T47D (cell line): ENCODE results near the gene ACTL6B.
"Not testable (repeated sequence)": the region's sequence is repeated elsewhere in the genome, so short reads cannot be mapped to it uniquely, and the experiment has no call there.

Source experiments
- DNase-seq, 2 experiments: peaks; one replicate each; pipeline versions ENCODE4 v3.0.0 to v3.0.0-alpha.2; 2011 to 2012; ENCODE audit warnings: low read depth in 1 of 2, low spot score in 1 of 2
- JUND ChIP-seq: IDR thresholded peaks from 2 replicates; pipeline ENCODE4 v1.6.1; 2012; ENCODE audit warnings: low read depth
- in situ Hi-C: cut with HindIII; loops from 2 replicates; pipeline ENCODE4 v1.10.0; 2016; ENCODE audit warnings: low sequenced_read_pairs, low pct_unique_long_range_greater_than_20kb

ACTL6B gene

GRCh38 chr7:100655908-100656674 is at the start of gene ACTL6B:
Gene ACTL6B (minus strand): TSS chr7:100656448. CDS start chr7:100656354, 94 bp downstream.
- DNase-seq = peak; percentile 69 to 74
- TF ChIP-seq JUND = no peak
- in situ Hi-C loops = no loop called here

- peak; percentile 49 to 60 for DNase-seq
- no peak for TF ChIP-seq JUND
- in situ Hi-C loops = no loop called here
Measured at GRCh38 chr7:100705320-100705752, 49.1 kb upstream of the ACTL6B start.

GRCh38 chr7:100701089-100701488 is 44.8 kb upstream of the ACTL6B start:
- in situ Hi-C loops, DNase-seq: not testable (repeated sequence)

- in situ Hi-C loops = no loop called here
- no peak for DNase-seq
- no peak for TF ChIP-seq JUND
Measured at GRCh38 chr7:100699018-100699417, 42.8 kb upstream of the ACTL6B start.

GRCh38 chr7:100696123-100696521 is 39.9 kb upstream of the ACTL6B start:
- in situ Hi-C loops = no loop called here
- DNase-seq = no peak
- TF ChIP-seq JUND = no peak

GRCh38 chr7:100694098-100694745 is 38.0 kb upstream of the ACTL6B start, which contains the start of gene GIGYF1:
Gene GIGYF1 (minus strand): TSS chr7:100694250. CDS start chr7:100688238, 6,012 bp downstream.
- in situ Hi-C loops = no loop called here
- no peak for TF ChIP-seq JUND
- peak; percentile 61 to 81 for DNase-seq

GRCh38 chr7:100693312-100694097 is 37.3 kb upstream of the ACTL6B start:
- no peak for TF ChIP-seq JUND
- in situ Hi-C loops = no loop called here
- DNase-seq = no peak

GRCh38 chr7:100692578-100692961 is 36.3 kb upstream of the ACTL6B start:
- in situ Hi-C loops = no loop called here
- DNase-seq = no peak
- no peak for TF ChIP-seq JUND

GRCh38 chr7:100691676-100692577 is 35.7 kb upstream of the ACTL6B start:
- DNase-seq = peak; percentile 70 to 82
- TF ChIP-seq JUND = no peak
- in situ Hi-C loops = no loop called here

- TF ChIP-seq JUND = no peak
- DNase-seq = no peak
- in situ Hi-C loops = no loop called here
Measured at GRCh38 chr7:100689230-100690135, 33.2 kb upstream of the ACTL6B start.

- no peak for DNase-seq
- no peak for TF ChIP-seq JUND
- in situ Hi-C loops = no loop called here
Measured at GRCh38 chr7:100688326-100688860, 32.1 kb upstream of the ACTL6B start.
